GM23338 (cell line): ENCODE data around the gene TGFB1. TPM values are rescaled to one million over a fixed set of nuclear protein-coding genes. Genes with fewer than 3 reads are reported as not detected.

Experiments used
- CTCF ChIP-seq, 2 experiments: fragments of 200-600 bp in 1 of 2; sonication (generic) in 1 of 2; conservative IDR thresholded peaks; 2 replicates each; pipeline versions ENCODE4 v1.5.1 to v1.6.1; 2016 to 2017; ENCODE audit warnings: antibody characterized with exemption in 2 of 2, low read depth in 2 of 2, mild to moderate bottlenecking in 2 of 2, moderate library complexity in 1 of 2
- EZH2phosphoT487 ChIP-seq: fragments of 200-600 bp; sonication (generic); IDR thresholded peaks from one replicate; pipeline ENCODE4 v1.8.1; 2018; ENCODE audit warnings: antibody characterized with exemption; ENCODE audit not compliant: unreplicated experiment
- JUNB ChIP-seq: IDR thresholded peaks from one replicate; pipeline ENCODE4 v1.6.1; 2016; ENCODE audit warnings: antibody characterized with exemption; ENCODE audit not compliant: unreplicated experiment
- polyA plus RNA-seq: library from polyadenylated mRNA; unstranded; fragments of >200 nt; fragmentation: Nextera tagmentation; extraction: Ambion mirVana; gene quantifications from 2 replicates; pipeline ENCODE4 v1.2.1, GENCODE V29; 2016
- small RNA-seq: library from RNA; depleted of rRNA; stranded (forward); fragments of <200 nt; gene quantifications from one replicate; pipeline ENCODE3, GENCODE V24; 2014; ENCODE audit warnings: low replicate concordance
- total RNA-seq: library from RNA; depleted of rRNA; stranded (reverse); fragments of >200 nt; shearing (Covaris generic); gene quantifications from 2 replicates; pipeline ENCODE4 v1.2.3, GENCODE V29; 2014; rRNA removed
- TF ChIP-seq, protein P1 (sequence below): IDR thresholded peaks from one replicate; pipeline ENCODE4 v1.6.1; 2018; ENCODE audit warnings: antibody characterized with exemption; ENCODE audit not compliant: unreplicated experiment

TGFB1 gene
- total and polyA plus RNA-seq, 2 experiments from 2014 or later = 0.99 to 7.9 TPM

DNA sequence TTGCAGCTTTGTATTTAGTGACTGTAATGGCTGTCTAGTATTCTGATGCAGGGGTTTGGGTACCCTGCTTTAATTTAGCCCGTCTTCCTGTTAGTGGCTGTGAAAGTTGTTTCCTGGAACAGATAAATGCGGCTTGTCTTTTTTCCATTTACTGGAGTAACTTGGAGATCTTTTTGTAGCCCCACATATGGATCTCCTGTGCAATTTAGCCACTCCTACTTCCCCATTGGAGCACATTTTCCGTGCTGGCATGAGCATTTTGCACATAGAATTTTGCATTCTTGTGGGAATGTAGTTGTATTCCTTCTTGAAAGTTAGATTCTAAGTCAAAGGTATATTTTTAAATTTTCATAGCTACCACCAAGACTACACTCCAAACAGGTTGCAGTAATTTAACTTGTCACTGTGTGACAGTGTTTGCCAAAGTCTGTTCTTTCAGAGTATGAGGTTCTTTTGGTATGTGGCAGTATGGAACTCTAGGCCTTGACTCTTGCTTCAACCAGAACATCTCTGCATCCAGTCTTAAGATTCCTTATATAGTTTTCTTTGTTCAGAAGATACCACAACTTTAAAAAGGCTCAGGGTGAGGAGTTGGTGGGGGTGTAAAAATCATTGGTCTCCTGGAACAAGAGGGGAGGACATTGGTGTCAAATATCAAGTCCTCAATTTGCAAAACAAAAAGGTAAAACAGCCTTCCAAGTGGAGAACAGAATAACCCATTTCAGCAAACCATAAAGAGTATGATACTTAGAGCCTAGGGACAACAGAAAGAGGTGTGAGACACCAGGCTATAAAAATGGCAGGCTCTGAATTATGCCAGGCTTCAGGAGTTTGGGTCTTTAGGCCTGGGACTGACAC, 64.8 kb downstream of the TGFB1 start (continued):
- TF ChIP-seq, protein P1, sequence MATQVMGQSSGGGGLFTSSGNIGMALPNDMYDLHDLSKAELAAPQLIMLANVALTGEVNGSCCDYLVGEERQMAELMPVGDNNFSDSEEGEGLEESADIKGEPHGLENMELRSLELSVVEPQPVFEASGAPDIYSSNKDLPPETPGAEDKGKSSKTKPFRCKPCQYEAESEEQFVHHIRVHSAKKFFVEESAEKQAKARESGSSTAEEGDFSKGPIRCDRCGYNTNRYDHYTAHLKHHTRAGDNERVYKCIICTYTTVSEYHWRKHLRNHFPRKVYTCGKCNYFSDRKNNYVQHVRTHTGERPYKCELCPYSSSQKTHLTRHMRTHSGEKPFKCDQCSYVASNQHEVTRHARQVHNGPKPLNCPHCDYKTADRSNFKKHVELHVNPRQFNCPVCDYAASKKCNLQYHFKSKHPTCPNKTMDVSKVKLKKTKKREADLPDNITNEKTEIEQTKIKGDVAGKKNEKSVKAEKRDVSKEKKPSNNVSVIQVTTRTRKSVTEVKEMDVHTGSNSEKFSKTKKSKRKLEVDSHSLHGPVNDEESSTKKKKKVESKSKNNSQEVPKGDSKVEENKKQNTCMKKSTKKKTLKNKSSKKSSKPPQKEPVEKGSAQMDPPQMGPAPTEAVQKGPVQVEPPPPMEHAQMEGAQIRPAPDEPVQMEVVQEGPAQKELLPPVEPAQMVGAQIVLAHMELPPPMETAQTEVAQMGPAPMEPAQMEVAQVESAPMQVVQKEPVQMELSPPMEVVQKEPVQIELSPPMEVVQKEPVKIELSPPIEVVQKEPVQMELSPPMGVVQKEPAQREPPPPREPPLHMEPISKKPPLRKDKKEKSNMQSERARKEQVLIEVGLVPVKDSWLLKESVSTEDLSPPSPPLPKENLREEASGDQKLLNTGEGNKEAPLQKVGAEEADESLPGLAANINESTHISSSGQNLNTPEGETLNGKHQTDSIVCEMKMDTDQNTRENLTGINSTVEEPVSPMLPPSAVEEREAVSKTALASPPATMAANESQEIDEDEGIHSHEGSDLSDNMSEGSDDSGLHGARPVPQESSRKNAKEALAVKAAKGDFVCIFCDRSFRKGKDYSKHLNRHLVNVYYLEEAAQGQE = no peak
- no peak for TF ChIP-seq CTCF (conservative IDR thresholded peaks at IDR 0.05; ENCODE audit: low read depth in 2 of 2)
- no peak for TF ChIP-seq EZH2phosphoT487
- TF ChIP-seq JUNB = no peak

Small RNAs within 50 kb of the gene (small RNA-seq; reads per million reads assigned to genes)
- gene RN7SL34P = not detected

Other genes starting within 250 kb of the TGFB1 start
- not detected in 2 replicates for gene CYP2F1, start 239.5 kb downstream of the TGFB1 start, total RNA-seq
- 0.99 and 1.1 TPM in 2 replicates for gene CYP2F1, start 239.5 kb downstream of the TGFB1 start, polyA plus RNA-seq
- 272 and 315 TPM in 2 replicates for gene CYP2S1, start 160.7 kb downstream of the TGFB1 start, total RNA-seq
- gene CYP2S1, start 160.7 kb downstream of the TGFB1 start, polyA plus RNA-seq = 130 and 137 TPM in 2 replicates
- gene AXL, start 134.7 kb downstream of the TGFB1 start, total RNA-seq = 23.7 and 28.4 TPM in 2 replicates
- gene AXL, start 134.7 kb downstream of the TGFB1 start, polyA plus RNA-seq = 7.5 and 9.0 TPM in 2 replicates
- gene HNRNPUL1, start 89.5 kb downstream of the TGFB1 start, total RNA-seq = 166 and 204 TPM in 2 replicates
- 204 and 207 TPM in 2 replicates for gene HNRNPUL1, start 89.5 kb downstream of the TGFB1 start, polyA plus RNA-seq
- 8.0 and 9.7 TPM in 2 replicates for gene CCDC97, start 43.8 kb downstream of the TGFB1 start, total RNA-seq
- gene CCDC97, start 43.8 kb downstream of the TGFB1 start, polyA plus RNA-seq = 8.2 and 11.0 TPM in 2 replicates
- 2.7 and 3.0 TPM in 2 replicates for gene B9D2, start 10.2 kb upstream of the TGFB1 start, total RNA-seq
- gene B9D2, start 10.2 kb upstream of the TGFB1 start, polyA plus RNA-seq = 4.9 and 7.4 TPM in 2 replicates
- gene TMEM91, start 22.6 kb upstream of the TGFB1 start, total RNA-seq = 9.3 and 9.5 TPM in 2 replicates
- 8.1 and 10.6 TPM in 2 replicates for gene TMEM91, start 22.6 kb upstream of the TGFB1 start, polyA plus RNA-seq
- gene EXOSC5, start 43.4 kb upstream of the TGFB1 start, total RNA-seq = 65.1 and 65.4 TPM in 2 replicates
- 116 and 125 TPM in 2 replicates for gene EXOSC5, start 43.4 kb upstream of the TGFB1 start, polyA plus RNA-seq
- 31.3 and 42.4 TPM in 2 replicates for gene BCKDHA, start 43.9 kb upstream of the TGFB1 start, total RNA-seq
- 14.2 and 15.0 TPM in 2 replicates for gene BCKDHA, start 43.9 kb upstream of the TGFB1 start, polyA plus RNA-seq
- gene B3GNT8, start 73.5 kb upstream of the TGFB1 start, total RNA-seq = 0.70 and 1.8 TPM in 2 replicates
- 0.71 TPM in 2 replicates for gene B3GNT8, start 73.5 kb upstream of the TGFB1 start, polyA plus RNA-seq
- gene DMAC2, start 86.0 kb upstream of the TGFB1 start, total RNA-seq = 83.5 and 86.5 TPM in 2 replicates
- gene DMAC2, start 86.0 kb upstream of the TGFB1 start, polyA plus RNA-seq = 74.5 and 77.2 TPM in 2 replicates
- gene ERICH4, start 89.2 kb upstream of the TGFB1 start, total RNA-seq = not detected in 2 replicates
- not detected in 2 replicates for gene ERICH4, start 89.2 kb upstream of the TGFB1 start, polyA plus RNA-seq
- not detected in 2 replicates for gene CEACAM21, start 222.2 kb upstream of the TGFB1 start, total RNA-seq
- not detected in 2 replicates for gene CEACAM21, start 222.2 kb upstream of the TGFB1 start, polyA plus RNA-seq